GM20431 (cell line): Measurements from ENCODE around the gene SERPINB13.
"Not testable (repeated sequence)": the region's sequence is repeated elsewhere in the genome, so short reads cannot be mapped to it uniquely, and the experiment has no call there.

Source experiments
- in situ Hi-C: fragments of 300-500 bp; cut with MseI, MboI; formaldehyde crosslinking; loops from one replicate; pipeline ENCODE4 v1.15.0; 2020; ENCODE audit warnings: low sequenced_read_pairs; ENCODE audit not compliant: unreplicated experiment

SERPINB13 gene

GRCh38 chr18:63586431-63586830 is 712 bp upstream of the SERPINB13 start:
- in situ Hi-C loops, result loop anchor here (25.0 kb wide), 1 partner anchor 99 kb away; the partner anchor contains the start of gene SERPINB5

GRCh38 chr18:63588909-63589308 is 1.8 kb downstream of the SERPINB13 start:
- in situ Hi-C loops, result loop anchor here (25.0 kb wide), 1 partner anchor 102 kb away; the partner anchor contains the start of gene SERPINB5

- in situ Hi-C loops, result loop anchor here (25.0 kb wide), 1 partner anchor 103 kb away; the partner anchor contains the start of gene SERPINB5
Measured at GRCh38 chr18:63590373-63590772, 3.2 kb downstream of the SERPINB13 start.

- in situ Hi-C loops, result loop anchor here (25.0 kb wide), 1 partner anchor 104 kb away; the partner anchor contains the start of gene SERPINB5
Measured at GRCh38 chr18:63590966-63591695, 4.0 kb downstream of the SERPINB13 start.

- in situ Hi-C loops, result loop anchor here (25.0 kb wide), 1 partner anchor 104 kb away; the partner anchor contains the start of gene SERPINB5
Measured at GRCh38 chr18:63591725-63592124, 4.6 kb downstream of the SERPINB13 start.

GRCh38 chr18:63592471-63592870 is 5.3 kb downstream of the SERPINB13 start:
- in situ Hi-C loops, result loop anchor here (25.0 kb wide), 1 partner anchor 105 kb away; the partner anchor contains the start of gene SERPINB5

- in situ Hi-C loops, result loop anchor here (25.0 kb wide), 1 partner anchor 110 kb away; the partner anchor contains the start of gene SERPINB5
Measured at GRCh38 chr18:63596964-63597363, 9.8 kb downstream of the SERPINB13 start.

GRCh38 chr18:63603355-63603754 is 16.2 kb downstream of the SERPINB13 start:
- in situ Hi-C loops, result no loop called here

GRCh38 chr18:63603772-63604171 is 16.6 kb downstream of the SERPINB13 start:
- in situ Hi-C loops, result no loop called here

- in situ Hi-C loops, result no loop called here
Measured at GRCh38 chr18:63604791-63605567, 17.8 kb downstream of the SERPINB13 start.

- in situ Hi-C loops, result no loop called here
Measured at GRCh38 chr18:63606526-63606925, 19.4 kb downstream of the SERPINB13 start.

- in situ Hi-C loops, result no loop called here
Measured at GRCh38 chr18:63613420-63613819, 26.3 kb downstream of the SERPINB13 start.

GRCh38 chr18:63617049-63617914 is 30.1 kb downstream of the SERPINB13 start:
- in situ Hi-C loops, result no loop called here

GRCh38 chr18:63617915-63618234 is 30.7 kb downstream of the SERPINB13 start:
- in situ Hi-C loops, result no loop called here

- in situ Hi-C loops, result no loop called here
Measured at GRCh38 chr18:63619661-63620060, 32.5 kb downstream of the SERPINB13 start.

GRCh38 chr18:63624863-63625262 is 37.7 kb downstream of the SERPINB13 start:
- in situ Hi-C loops, result no loop called here

GRCh38 chr18:63626431-63626830 is 39.3 kb downstream of the SERPINB13 start:
- in situ Hi-C loops, result no loop called here

- in situ Hi-C loops, result no loop called here
Measured at GRCh38 chr18:63627819-63628218, 40.7 kb downstream of the SERPINB13 start.

- in situ Hi-C loops, result no loop called here
Measured at GRCh38 chr18:63637703-63638102, 50.6 kb downstream of the SERPINB13 start.

- in situ Hi-C loops, result not testable (repeated sequence)
Measured at GRCh38 chr18:63641157-63641680, 54.1 kb downstream of the SERPINB13 start.
